ENCODE results near the gene LTBP3.

Gene LTBP3

DNA sequence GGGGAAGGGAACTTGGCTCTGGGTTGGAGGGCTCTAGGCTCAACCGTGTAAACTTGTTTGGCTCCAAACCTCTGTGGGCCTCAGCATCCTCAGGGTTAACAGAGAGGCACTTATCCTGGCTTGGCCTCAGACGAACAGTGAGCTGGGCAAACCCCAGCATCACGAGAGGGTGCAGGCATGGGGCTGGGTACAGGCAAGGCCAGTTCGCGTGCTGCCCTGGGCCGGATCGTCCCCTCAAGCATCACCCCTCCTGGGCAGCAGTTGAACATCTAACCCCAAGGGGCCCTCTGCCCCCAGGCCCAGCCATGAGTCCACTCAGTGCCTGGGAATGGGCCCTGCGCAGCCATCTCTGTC, 19.6 kb upstream of the LTBP3 start:
- no peaks in the 10 kb centered on the region for H3K9me3 ChIP-seq (ENCODE audit: control insufficient read depth, insufficient read depth, low read length)
- no peak overlapping the region for H3K27ac ChIP-seq (ENCODE audit: low read length)
- no peak for DNase-seq (ENCODE audit: low read depth, low spot score)
- peaks cover 7% of the 10 kb centered on the region for H3K27me3 ChIP-seq (ENCODE audit: control insufficient read depth, insufficient read depth, low read length)
- peaks cover 3% of the 10 kb centered on the region for H3K36me3 ChIP-seq (ENCODE audit: control insufficient read depth, insufficient read depth, low read length)
- H3K4me3 ChIP-seq (ENCODE audit: low read length), result no peak overlapping the region
- H3K4me1 ChIP-seq (ENCODE audit: control insufficient read depth, insufficient read depth, low read length), result peaks cover 7% of the 10 kb centered on the region; the same call in 1 of the 2 replicates
- WGBS (ENCODE audit: insufficient coverage, insufficient read length), result no CpG with 5 or more reads among the region's 8 CpGs

DNA sequence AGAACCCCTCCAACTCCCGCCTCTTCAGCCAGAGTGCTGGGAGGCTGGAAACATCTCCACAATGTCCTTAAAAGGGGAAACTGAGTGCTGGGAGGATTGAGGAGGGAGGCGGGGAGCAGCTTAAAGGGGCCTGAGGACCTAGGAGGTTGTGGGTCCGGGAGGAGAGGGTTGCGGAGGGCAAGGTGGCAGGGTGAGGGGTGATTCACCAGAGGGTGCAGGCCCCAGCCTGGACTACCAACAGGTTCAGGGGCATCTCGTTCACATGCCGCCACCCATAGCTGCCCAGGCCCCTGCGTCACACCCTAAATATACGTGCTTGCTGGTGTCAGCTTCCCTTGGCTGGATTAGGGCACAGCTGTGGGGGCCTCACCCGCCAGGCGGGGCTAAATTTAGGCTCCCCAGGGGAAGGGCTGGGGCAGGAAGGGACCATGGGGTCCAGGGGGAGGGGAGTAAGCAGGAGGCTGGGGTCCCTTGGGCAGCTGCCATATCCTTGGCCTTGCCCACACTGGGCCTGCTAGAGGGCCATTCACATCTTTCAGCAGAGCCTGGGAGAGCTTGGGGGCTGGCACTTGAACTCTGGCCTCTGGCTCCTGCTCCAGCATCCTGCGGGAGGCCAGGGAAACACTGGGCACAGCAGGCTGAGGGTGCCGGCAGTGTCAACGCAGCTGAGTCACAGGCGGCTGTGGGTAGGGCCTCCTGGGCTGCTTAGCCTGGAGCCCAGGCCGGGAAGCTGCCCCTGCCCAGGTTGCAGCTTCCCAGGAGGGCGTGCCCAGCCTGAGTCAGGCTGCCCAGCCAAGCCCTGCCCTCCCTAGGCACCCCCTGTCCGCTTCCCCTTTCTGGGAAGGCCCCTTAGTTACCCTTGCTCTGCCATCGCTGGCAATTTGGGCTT, 19.0 kb upstream of the LTBP3 start:
- DNase-seq (ENCODE audit: low read depth, low spot score), result no peak
- Histone ChIP-seq H3K9me3 (ENCODE audit: control insufficient read depth, insufficient read depth, low read length) (no peaks in the 10 kb centered on the region), H3K27ac (ENCODE audit: low read length) (no peak overlapping the region), H3K4me3 (ENCODE audit: low read length) (no peak overlapping the region), H3K4me1 (ENCODE audit: control insufficient read depth, insufficient read depth, low read length) (peaks cover 7% of the 10 kb centered on the region; the same call in 1 of the 2 replicates), H3K36me3 (ENCODE audit: control insufficient read depth, insufficient read depth, low read length) (peaks cover 3% of the 10 kb centered on the region), H3K27me3 (ENCODE audit: control insufficient read depth, insufficient read depth, low read length) (peaks cover 7% of the 10 kb centered on the region)
- WGBS (ENCODE audit: insufficient coverage, insufficient read length), result no CpG with 5 or more reads among the region's 18 CpGs

DNA sequence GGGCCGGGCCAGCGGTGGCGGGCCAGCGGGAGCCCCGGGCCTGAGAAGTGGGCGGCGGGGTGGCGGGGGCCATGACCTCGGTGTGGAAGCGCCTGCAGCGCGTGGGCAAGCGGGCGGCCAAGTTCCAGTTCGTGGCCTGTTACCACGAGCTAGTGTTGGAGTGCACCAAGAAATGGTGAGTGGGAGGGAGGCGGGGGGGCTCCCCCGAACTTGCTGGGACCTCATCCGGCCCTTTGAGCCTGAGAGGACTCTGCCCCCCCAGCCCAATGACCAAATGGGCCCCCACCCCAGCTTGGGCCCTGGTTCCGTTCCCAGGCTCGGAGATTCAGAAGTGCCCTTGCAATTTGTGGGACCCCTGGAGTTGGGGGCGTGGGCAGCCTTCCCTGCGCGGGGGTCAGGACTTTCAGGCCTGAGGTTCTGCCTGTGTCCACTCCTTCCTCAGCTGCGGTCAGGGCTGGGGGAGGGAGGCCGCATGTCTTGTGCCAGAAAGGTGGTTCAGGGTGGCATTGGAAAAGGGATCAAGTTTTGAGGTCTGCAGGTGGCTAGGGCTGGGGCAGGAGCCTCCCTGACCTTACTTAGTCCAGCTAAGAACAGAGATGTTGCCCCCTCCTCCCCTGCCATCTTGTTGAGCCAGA, 18.2 kb upstream of the LTBP3 start:
- Histone ChIP-seq H3K27ac (ENCODE audit: low read length) (no peak overlapping the region), H3K27me3 (ENCODE audit: control insufficient read depth, insufficient read depth, low read length) (peaks cover 7% of the 10 kb centered on the region), H3K4me3 (ENCODE audit: low read length) (peak overlapping the region; percentile 44; the same call in 1 of the 2 replicates), H3K4me1 (ENCODE audit: control insufficient read depth, insufficient read depth, low read length) (peaks cover 9% of the 10 kb centered on the region), H3K9me3 (ENCODE audit: control insufficient read depth, insufficient read depth, low read length) (no peaks in the 10 kb centered on the region), H3K36me3 (ENCODE audit: control insufficient read depth, insufficient read depth, low read length) (peaks cover 3% of the 10 kb centered on the region)
- WGBS (ENCODE audit: insufficient coverage, insufficient read length), result no CpG with 5 or more reads among the region's 26 CpGs
- no peak for DNase-seq (ENCODE audit: low read depth, low spot score)

GRCh38 chr11:65575568-65576231, 17.5 kb upstream of the LTBP3 start, which contains the start of gene EHBP1L1:
Gene EHBP1L1, plus strand, starts transcription at chr11:65576053. Its CDS starts 250 bp downstream, at chr11:65576303.
- peaks cover 7% of the 10 kb centered on the region for H3K27me3 ChIP-seq (ENCODE audit: control insufficient read depth, insufficient read depth, low read length)
- no peak within 1 kb of the TSS for H3K27ac ChIP-seq (ENCODE audit: low read length)
- H3K9me3 ChIP-seq (ENCODE audit: control insufficient read depth, insufficient read depth, low read length), result no peaks in the 10 kb centered on the region
- WGBS (ENCODE audit: insufficient coverage, insufficient read length), result no CpG with 5 or more reads among the region's 69 CpGs
- H3K4me3 ChIP-seq (ENCODE audit: low read length), result peak within 1 kb of the TSS; percentile 44; the same call in 1 of the 2 replicates
- DNase-seq (ENCODE audit: low read depth, low spot score), result no peak
- H3K36me3 ChIP-seq (ENCODE audit: control insufficient read depth, insufficient read depth, low read length), result peaks cover 3% of the 10 kb centered on the region
- peaks cover 12% of the 10 kb centered on the region for H3K4me1 ChIP-seq (ENCODE audit: control insufficient read depth, insufficient read depth, low read length)

DNA sequence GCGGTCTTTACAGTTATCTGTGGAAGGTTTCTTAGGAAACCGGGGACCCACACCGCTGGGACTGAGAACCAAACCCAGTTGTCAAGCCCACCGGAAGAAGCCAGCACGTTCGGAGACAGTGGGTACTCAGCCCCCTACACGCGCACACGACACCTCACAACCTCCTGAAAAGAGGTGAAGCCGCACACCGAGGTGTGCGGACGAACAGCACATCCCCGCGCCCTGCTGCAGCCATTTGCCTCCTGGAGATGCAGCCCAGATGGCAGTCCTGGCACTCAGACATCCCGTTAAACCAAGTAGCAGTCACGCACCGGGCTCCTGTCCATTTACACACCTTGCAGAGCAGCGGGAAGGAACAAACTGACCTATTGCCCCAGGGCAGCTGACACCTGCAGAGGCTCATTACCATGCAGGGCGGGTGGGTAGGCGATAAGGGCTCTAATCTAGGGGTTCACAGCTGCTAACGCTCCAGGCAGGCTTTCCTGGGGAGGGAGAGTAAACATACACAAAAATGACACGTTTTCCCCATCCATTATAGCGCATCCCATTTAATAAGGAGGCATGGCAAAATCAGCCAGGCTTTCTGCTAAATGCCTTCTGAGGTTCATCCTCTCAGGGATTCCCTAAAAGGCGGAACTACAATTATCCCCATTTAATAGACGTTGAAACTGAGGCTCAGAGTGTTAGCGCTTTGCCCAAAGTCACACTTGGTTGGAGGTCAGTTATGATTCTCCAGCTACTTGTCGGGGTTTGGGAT, 16.8 kb upstream of the LTBP3 start:
- Histone ChIP-seq H3K36me3 (ENCODE audit: control insufficient read depth, insufficient read depth, low read length) (peaks cover under 1% of the 10 kb centered on the region), H3K27ac (ENCODE audit: low read length) (no peak overlapping the region), H3K27me3 (ENCODE audit: control insufficient read depth, insufficient read depth, low read length) (peaks cover 7% of the 10 kb centered on the region), H3K9me3 (ENCODE audit: control insufficient read depth, insufficient read depth, low read length) (no peaks in the 10 kb centered on the region), H3K4me1 (ENCODE audit: control insufficient read depth, insufficient read depth, low read length) (peaks cover 12% of the 10 kb centered on the region), H3K4me3 (ENCODE audit: low read length) (peak overlapping the region; percentile 43; the same call in 1 of the 2 replicates)
- WGBS (ENCODE audit: insufficient coverage, insufficient read length), result no CpG with 5 or more reads among the region's 28 CpGs
- no peak for DNase-seq (ENCODE audit: low read depth, low spot score)

GRCh38 chr11:65574109-65574810, 16.1 kb upstream of the LTBP3 start:
- no peak overlapping the region for H3K27ac ChIP-seq (ENCODE audit: low read length)
- no CpG with 5 or more reads among the region's 67 CpGs for WGBS (ENCODE audit: insufficient coverage, insufficient read length)
- no peaks in the 10 kb centered on the region for H3K9me3 ChIP-seq (ENCODE audit: control insufficient read depth, insufficient read depth, low read length)
- H3K4me3 ChIP-seq (ENCODE audit: low read length), result peak overlapping the region; percentile 43; the same call in 1 of the 2 replicates
- H3K4me1 ChIP-seq (ENCODE audit: control insufficient read depth, insufficient read depth, low read length), result peaks cover 13% of the 10 kb centered on the region
- H3K36me3 ChIP-seq (ENCODE audit: control insufficient read depth, insufficient read depth, low read length), result no peaks in the 10 kb centered on the region
- H3K27me3 ChIP-seq (ENCODE audit: control insufficient read depth, insufficient read depth, low read length), result peaks cover 7% of the 10 kb centered on the region
- DNase-seq (ENCODE audit: low read depth, low spot score), result no peak

GRCh38 chr11:65573391-65574079, 15.4 kb upstream of the LTBP3 start:
- WGBS (ENCODE audit: insufficient coverage, insufficient read length), result no CpG with 5 or more reads among the region's 22 CpGs
- Histone ChIP-seq H3K27me3 (ENCODE audit: control insufficient read depth, insufficient read depth, low read length) (peaks cover 7% of the 10 kb centered on the region), H3K9me3 (ENCODE audit: control insufficient read depth, insufficient read depth, low read length) (no peaks in the 10 kb centered on the region), H3K36me3 (ENCODE audit: control insufficient read depth, insufficient read depth, low read length) (no peaks in the 10 kb centered on the region), H3K27ac (ENCODE audit: low read length) (no peak overlapping the region), H3K4me1 (ENCODE audit: control insufficient read depth, insufficient read depth, low read length) (peaks cover 15% of the 10 kb centered on the region), H3K4me3 (ENCODE audit: low read length) (no peak overlapping the region)
- no peak for DNase-seq (ENCODE audit: low read depth, low spot score)

- H3K27me3 ChIP-seq (ENCODE audit: control insufficient read depth, insufficient read depth, low read length), result peaks cover 7% of the 10 kb centered on the region
- H3K4me3 ChIP-seq (ENCODE audit: low read length), result peak within 1 kb of the TSS; percentile 42
- DNase-seq (ENCODE audit: low read depth, low spot score), result no peak
- H3K27ac ChIP-seq (ENCODE audit: low read length), result no peak within 1 kb of the TSS
- WGBS (ENCODE audit: insufficient coverage, insufficient read length), result no CpG with 5 or more reads among the region's 86 CpGs
- no peaks in the 10 kb centered on the region for H3K9me3 ChIP-seq (ENCODE audit: control insufficient read depth, insufficient read depth, low read length)
- no peaks in the 10 kb centered on the region for H3K36me3 ChIP-seq (ENCODE audit: control insufficient read depth, insufficient read depth, low read length)
- H3K4me1 ChIP-seq (ENCODE audit: control insufficient read depth, insufficient read depth, low read length), result peaks cover 15% of the 10 kb centered on the region
Measured at GRCh38 chr11:65572356-65573051, 14.3 kb upstream of the LTBP3 start, which contains the start of gene FAM89B. Gene FAM89B, plus strand, starts transcription at chr11:65572538. Its CDS starts 132 bp downstream, at chr11:65572670.

- H3K4me1 ChIP-seq (ENCODE audit: control insufficient read depth, insufficient read depth, low read length), result peaks cover 13% of the 10 kb centered on the region
- H3K4me3 ChIP-seq (ENCODE audit: low read length), result peak overlapping the region; percentile 42; the same call in 1 of the 2 replicates
- no CpG with 5 or more reads among the region's 11 CpGs for WGBS (ENCODE audit: insufficient coverage, insufficient read length)
- no peaks in the 10 kb centered on the region for H3K9me3 ChIP-seq (ENCODE audit: control insufficient read depth, insufficient read depth, low read length)
- no peaks in the 10 kb centered on the region for H3K36me3 ChIP-seq (ENCODE audit: control insufficient read depth, insufficient read depth, low read length)
- no peak for DNase-seq (ENCODE audit: low read depth, low spot score)
- H3K27ac ChIP-seq (ENCODE audit: low read length), result no peak overlapping the region
- peaks cover 7% of the 10 kb centered on the region for H3K27me3 ChIP-seq (ENCODE audit: control insufficient read depth, insufficient read depth, low read length)
Measured at GRCh38 chr11:65571940-65572339, 13.8 kb upstream of the LTBP3 start.

Data from iPS DF 6.9 (cell line).